HG02759 (cell line): Measurements from ENCODE around the gene TGM5.
A peak's percentile ranks its signal among the peaks of the same experiment; 100 is the strongest.
"Not testable (repeated sequence)": the region's sequence is repeated elsewhere in the genome, so short reads cannot be mapped to it uniquely, and the experiment has no call there.

ENCODE experiments used
- ATAC-seq: cut with Tn5 transposase; IDR thresholded peaks from one replicate; pipeline ENCODE4 v1.9.1; 2021; ENCODE audit warnings: mild to moderate bottlenecking, moderate library complexity; ENCODE audit not compliant: unreplicated experiment

The TGM5 gene

GRCh38 chr15:43275740-43276562, 9.2 kb upstream of the TGM5 start:
- ATAC-seq = no peak

DNA sequence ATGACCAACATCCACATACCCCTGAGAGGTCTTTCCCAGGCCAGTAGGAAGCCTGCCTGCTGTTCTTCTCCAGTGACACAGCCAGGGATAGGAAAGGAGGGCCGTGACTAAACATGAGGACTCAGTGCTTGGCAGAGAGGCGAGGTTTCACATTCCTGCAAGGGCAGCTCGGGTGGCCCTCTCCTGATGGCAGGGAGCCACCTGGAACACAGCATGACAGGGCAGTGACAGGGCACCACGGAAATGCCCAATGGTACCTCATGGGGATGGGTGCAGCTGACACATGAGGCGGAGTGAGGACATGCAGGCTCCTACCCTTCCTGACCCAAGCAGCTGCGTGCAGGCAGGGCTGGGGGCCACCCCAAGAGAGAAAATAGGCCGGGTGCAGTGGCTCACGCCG, 7.4 kb upstream of the TGM5 start:
- ATAC-seq = no peak

- ATAC-seq = no peak
Measured at GRCh38 chr15:43273243-43273642, 6.5 kb upstream of the TGM5 start.

DNA sequence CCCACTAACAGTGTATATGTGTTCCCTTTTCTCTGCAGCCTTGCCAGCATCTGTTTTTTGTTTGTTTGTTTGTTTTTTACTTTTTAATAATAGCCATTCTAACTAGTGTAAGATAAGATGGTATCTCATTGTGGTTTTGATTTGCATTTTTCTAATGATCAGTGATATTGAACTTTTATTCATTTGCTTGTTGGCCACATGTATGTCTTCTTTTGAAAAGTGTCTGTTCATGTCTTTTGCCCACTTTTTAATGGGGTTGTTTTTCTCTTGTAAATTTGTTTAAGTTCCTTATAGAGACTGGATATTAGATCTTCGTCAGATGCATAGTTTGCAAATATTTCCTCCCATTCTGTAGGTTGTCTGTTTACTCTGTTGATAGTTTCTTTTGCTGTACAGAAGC, 5.2 kb upstream of the TGM5 start:
- ATAC-seq = not testable (repeated sequence)

DNA sequence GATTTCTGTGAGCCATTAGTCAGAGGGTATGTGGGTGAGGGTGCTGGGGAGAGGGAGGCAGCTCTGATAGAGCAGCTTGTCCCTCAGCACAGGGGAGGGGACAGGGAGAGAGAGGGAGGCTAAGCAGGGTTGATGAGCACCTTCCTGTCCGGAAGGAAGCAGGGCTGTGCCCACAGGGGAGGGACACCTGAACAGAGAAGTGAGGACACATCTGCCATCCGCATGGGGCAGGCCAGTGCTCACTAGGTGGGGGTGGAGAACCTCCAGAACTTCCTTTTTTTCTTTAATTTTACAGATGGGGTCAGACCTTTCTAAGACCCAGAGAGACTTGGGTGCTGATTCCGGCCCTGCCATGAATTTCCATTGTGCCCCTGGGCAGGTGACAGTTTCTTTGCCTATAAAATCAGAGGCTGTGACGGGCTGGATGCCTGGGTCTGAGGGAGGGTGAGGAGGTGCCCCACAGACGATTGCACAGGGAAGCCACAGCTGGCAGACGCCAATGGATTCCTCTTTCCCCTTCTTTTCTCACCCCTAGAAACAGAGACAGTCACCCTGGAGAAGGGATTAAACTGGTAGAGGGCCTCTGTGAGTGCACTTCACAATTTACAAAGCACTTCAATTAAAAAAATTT, 4.1 kb upstream of the TGM5 start:
- ATAC-seq = peak; percentile 39

DNA sequence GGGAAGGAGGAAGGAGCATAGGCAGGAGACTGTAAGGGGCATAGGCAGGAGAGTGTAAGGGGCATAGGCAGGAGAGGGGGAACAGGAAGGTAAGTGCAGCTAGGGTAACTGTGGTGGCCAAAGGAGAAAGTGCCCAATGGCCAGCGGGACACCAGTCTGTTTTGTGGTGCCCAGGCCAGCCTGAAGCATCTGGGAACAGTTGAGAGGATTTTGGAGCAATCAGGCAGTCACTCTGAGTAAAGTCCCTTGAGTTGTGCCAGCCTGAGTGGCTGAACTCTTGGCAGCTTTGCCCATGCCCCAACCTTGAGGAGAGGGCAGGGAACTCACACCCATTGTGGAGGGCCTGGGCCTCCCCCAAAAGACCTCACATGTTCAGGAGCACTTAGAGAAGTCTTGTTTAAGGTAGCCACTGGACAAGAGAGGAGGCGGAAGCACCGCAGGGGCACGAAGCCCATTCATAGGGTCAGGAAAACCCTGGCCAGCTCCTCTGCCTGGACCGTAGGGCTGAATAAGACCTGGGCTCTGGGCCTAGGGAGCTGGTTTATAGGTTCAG, 3.5 kb upstream of the TGM5 start:
- no peak for ATAC-seq

- ATAC-seq = no peak
Measured at GRCh38 chr15:43268111-43269105, 1.7 kb upstream of the TGM5 start.

DNA sequence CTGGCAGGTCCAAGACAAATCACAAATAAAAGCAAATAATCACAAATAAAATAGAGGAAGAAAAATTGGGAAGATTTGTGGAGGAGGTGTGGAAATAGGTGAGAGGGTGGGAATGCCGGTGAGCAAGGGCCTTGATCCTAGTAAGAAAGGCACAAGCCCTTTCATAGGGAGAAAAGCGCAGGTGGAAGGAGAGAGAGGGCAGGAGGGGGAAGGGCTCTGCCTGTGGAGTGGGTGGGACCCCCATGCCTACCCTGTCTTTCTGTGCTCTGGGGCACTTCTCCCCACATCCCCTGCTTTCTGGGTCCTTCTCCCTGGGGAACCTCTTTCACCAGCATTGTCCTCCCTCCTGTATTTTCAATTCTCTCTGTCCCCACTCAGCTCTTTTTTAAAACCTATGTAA, 711 bp upstream of the TGM5 start:
- ATAC-seq = no peak

- ATAC-seq = no peak
Measured at GRCh38 chr15:43266386-43266785, 342 bp downstream of the TGM5 start.

DNA sequence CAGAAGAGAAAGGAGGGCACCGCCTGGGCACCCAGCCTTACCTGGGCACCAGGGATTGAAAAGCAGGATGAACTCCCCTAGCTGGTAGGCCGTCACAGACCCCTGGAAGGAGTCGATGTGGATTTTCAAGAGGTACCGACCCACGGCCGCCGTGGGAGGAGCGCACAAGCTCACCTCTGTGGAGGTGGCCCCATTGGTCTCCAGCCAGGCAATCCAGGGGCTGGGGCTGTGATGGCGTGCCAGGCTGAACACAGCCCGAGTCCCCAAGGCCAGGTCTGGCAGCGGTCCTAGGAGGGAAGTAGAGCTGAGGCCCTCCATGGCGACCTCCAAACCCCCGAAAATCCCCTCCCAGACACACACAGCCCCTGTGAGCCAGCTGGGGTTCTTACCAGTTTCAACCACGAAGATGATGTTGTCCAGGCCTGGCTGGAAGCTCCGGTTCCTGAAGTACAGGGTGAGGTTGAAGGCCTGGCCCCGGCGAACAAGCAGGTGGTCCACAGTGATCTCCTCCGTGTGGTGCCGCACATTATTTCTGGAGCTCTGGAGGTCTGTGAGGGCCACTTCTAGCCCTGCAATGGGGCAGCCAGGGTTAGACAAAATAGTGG, 6.6 kb downstream of the TGM5 start:
- ATAC-seq = no peak

DNA sequence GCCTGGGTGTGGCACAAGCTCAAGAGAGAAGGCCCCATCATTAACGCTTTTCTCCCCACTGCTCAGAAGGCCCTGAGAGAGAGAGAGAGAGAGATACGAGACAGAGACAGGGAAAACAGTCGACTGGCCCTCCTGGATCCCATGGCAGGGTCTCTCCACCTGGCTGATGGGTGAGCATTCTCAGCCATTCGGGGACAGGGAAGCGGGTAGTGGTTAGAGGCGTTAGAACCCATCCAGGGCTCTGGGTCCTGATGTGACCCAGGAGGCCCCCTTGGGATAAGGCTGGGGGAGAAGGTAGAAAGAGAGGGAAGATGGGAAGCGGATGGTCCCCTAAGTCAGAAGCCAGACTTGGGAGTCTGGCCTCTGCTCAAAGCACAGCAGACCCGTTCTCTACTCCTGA, 7.9 kb downstream of the TGM5 start:
- no peak for ATAC-seq

- no peak for ATAC-seq
Measured at GRCh38 chr15:43256341-43256740, 10.4 kb downstream of the TGM5 start.

GRCh38 chr15:43255376-43255775, 11.4 kb downstream of the TGM5 start:
- ATAC-seq = no peak

GRCh38 chr15:43253431-43254403, 13.0 kb downstream of the TGM5 start:
- peak; percentile 58 for ATAC-seq

- no peak for ATAC-seq
Measured at GRCh38 chr15:43251871-43252250, 14.9 kb downstream of the TGM5 start.

- ATAC-seq = no peak
Measured at GRCh38 chr15:43251185-43251870, 15.4 kb downstream of the TGM5 start.

GRCh38 chr15:43250785-43251184, 15.9 kb downstream of the TGM5 start:
- no peak for ATAC-seq

- ATAC-seq = peak; percentile 56
Measured at GRCh38 chr15:43249699-43250203, 17.0 kb downstream of the TGM5 start.

- peak; percentile 7 for ATAC-seq
Measured at GRCh38 chr15:43249236-43249635, 17.5 kb downstream of the TGM5 start.
